Lower leg skin (tissue), 4 donors: Measurements from ENCODE around the gene DOC2A. TPM values are rescaled to one million over a fixed set of nuclear protein-coding genes. Genes with fewer than 3 reads are reported as not detected.

Source experiments
- DNase-seq, 2 donors: peaks; one replicate each; pipeline ENCODE4 v3.0.0-alpha.2; 2019; ENCODE audit warnings: low spot score in 2 of 2
- H3K4me3 ChIP-seq: fragments of 200-600 bp; sonication (generic); 2 replicates; pipeline ENCODE4 v1.5.1; 2017; ENCODE audit warnings: mild to moderate bottlenecking, low read depth; ENCODE audit not compliant: poor library complexity, severe bottlenecking
- POLR2A ChIP-seq, 2 donors: fragments of 450-650 bp; IDR thresholded peaks; one replicate each; pipeline ENCODE4 v1.6.1; 2016 to 2017; ENCODE audit warnings: antibody characterized with exemption in 2 of 2, mild to moderate bottlenecking in 1 of 2, moderate library complexity in 1 of 2
- WGBS, 2 donors: methylation state at CpG; one replicate each; pipeline ENCODE4 v1.1.5; 2018; 5-methylcytosine and 5-hydroxymethylcytosine counted together
- intact Hi-C: fragments of 100-400 bp; cut with DNase I; formaldehyde crosslinking; loops from one replicate; pipeline ENCODE4 v1.15.0; 2023; ENCODE audit warnings: low total_unique reads
- total RNA-seq, 4 donors: library from RNA; depleted of rRNA; stranded (reverse); fragments of >200 nt; gene quantifications; one replicate each; pipeline ENCODE4 v1.1.0, GENCODE V29; 2016
- TF ChIP-seq, protein P1 (sequence below), 3 donors: fragments of 450-650 bp; IDR thresholded peaks; one replicate each; pipeline ENCODE4 v1.5.1; 2016; ENCODE audit warnings: antibody characterized with exemption in 3 of 3, mild to moderate bottlenecking in 3 of 3, moderate library complexity in 2 of 3

The DOC2A gene
- total RNA-seq, 4 donors from 2014 or later: 0.21 to 2.6 (median 0.69) TPM; not detected in 1

DNA sequence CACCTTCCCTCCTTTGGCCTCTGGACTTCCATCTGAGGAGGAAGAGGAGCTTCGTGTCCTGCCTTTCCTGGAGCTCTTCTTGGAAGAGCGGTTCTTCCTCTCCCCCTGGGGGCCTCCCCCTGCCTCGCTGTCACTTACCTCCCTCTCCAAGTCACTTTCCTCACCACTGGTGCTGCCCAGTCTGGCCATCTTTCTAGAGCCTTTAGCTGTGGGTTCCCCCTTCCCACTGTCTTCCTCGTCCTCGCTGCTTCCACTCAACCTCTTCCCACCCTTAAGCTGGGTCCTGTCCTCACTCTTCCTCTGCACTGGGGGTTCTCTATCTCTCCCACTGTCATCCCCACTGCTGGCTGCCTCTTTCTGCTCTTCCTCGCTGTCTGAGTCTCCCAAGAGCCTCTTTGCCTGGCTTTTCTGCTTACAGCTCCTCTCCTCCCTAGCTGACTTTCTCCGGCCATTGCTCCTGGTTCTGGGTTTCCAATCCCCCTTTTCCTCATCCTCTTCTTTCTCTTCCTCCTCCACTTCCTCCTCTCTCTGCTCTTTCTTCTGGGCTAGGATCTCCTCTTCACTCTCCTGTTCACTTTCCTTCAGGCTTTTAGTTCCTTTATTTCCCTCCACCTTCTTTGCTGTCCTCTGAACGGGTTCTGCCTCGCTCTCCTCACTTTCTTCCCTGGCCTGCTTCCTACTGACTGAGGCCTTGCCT, 16.8 kb downstream of the DOC2A start:
- intact Hi-C loops: no loop called here
- no peak for DNase-seq
- TF ChIP-seq POLR2A (IDR thresholded peaks at IDR 0.05): no peak
- TF ChIP-seq, protein P1, sequence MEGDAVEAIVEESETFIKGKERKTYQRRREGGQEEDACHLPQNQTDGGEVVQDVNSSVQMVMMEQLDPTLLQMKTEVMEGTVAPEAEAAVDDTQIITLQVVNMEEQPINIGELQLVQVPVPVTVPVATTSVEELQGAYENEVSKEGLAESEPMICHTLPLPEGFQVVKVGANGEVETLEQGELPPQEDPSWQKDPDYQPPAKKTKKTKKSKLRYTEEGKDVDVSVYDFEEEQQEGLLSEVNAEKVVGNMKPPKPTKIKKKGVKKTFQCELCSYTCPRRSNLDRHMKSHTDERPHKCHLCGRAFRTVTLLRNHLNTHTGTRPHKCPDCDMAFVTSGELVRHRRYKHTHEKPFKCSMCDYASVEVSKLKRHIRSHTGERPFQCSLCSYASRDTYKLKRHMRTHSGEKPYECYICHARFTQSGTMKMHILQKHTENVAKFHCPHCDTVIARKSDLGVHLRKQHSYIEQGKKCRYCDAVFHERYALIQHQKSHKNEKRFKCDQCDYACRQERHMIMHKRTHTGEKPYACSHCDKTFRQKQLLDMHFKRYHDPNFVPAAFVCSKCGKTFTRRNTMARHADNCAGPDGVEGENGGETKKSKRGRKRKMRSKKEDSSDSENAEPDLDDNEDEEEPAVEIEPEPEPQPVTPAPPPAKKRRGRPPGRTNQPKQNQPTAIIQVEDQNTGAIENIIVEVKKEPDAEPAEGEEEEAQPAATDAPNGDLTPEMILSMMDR (IDR thresholded peaks at IDR 0.05): no peak
- 80 to 85% methylated on average over 9 of the region's 9 CpGs for WGBS, 2 donors
- no peak overlapping the region for H3K4me3 ChIP-seq

DNA sequence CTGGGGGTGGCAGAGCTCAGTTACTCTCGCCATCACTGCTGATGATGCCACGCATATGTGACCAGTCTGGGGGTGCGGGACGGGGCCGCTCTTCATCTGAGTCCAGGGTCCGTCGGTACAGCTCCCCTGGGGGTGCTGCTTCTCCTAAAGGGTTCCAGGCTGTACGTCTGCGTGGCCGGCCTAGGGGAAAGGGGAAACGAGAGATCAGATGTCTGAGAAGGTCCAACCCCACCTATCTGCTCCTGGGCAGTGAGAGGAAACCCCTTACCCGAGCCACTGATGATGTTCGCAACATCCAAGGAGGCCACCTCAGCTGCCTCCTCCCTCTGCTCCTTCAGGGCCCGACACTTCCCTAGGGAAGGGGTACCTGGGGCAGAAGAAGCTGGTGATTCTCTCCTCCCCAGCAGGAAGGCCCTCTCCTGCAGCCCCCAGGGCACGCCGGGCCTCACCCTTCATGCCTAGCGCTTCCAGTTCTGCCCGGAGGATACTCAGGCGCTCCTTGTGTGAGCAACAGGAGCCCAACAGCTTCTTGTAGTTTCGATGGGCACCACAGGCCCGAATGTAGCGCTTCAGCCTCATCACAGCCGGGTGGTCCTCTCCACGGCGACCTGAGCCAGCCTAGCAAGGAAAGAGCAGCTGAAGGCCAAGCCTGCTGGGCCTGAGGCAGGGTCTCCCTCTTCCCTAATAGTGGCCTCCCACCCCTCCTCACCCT, 17.5 kb downstream of the DOC2A start:
- WGBS, 2 donors: 83 to 91% methylated on average over 22 to 25 of the region's 25 CpGs
- intact Hi-C loops: no loop called here
- no peak for DNase-seq
- H3K4me3 ChIP-seq: no peak overlapping the region
- TF ChIP-seq, protein P1 (IDR thresholded peaks at IDR 0.05): no peak
- TF ChIP-seq POLR2A (IDR thresholded peaks at IDR 0.05): no peak

DNA sequence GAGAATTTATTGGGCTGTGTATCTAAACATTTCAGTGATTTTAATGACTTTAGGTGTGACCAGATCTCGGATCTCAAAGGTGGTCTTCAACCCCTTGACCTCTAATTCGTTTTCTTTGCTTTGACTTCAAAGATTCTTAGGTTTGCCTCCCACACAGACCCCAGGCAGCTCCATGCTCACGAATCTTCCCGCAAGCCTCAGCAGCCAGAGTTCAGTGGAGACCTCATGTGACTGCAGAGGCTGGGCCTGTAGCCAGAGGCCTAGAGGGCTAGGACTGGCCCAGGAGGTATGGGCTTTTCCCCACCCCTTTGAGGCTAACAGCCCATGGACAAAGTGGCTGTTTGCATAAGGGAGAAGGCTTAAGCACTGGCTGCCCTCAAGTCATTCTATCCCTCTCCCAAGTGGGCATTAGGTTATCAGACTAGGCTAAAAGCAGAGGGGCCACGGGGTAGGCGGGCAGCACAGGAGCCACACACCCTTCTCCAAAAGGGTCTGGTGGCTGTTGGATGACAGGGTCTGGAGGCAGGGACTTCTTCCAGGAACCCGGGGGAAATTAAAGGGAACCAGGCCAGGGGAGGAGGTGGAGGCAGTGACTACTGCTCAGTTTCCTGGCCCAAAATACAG, 18.4 kb downstream of the DOC2A start:
- no peak overlapping the region for H3K4me3 ChIP-seq
- no peak for DNase-seq
- TF ChIP-seq, protein P1 (IDR thresholded peaks at IDR 0.05): no peak
- no peak for TF ChIP-seq POLR2A (IDR thresholded peaks at IDR 0.05)
- WGBS, 2 donors: 52 to 56% methylated on average over 7 of the region's 7 CpGs
- intact Hi-C loops: no loop called here

DNA sequence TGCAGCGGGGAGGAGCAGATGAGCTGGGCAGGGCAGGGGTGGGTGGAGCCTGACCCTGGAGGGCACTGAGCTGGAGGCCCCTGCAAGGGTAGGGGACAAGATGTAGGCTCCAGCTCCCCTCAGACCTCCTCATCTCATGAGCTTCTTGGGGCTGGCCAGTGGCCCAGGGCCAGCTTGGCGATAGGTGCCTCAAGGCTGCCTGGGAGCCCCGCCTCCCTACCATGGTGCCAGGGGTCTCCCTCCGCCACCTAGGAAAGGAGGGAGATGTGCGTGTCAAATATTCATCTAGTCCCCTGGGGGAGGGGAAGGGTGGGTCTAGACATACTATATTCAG, 19.3 kb downstream of the DOC2A start:
- H3K4me3 ChIP-seq: no peak overlapping the region
- intact Hi-C loops: no loop called here
- no peak for TF ChIP-seq POLR2A (IDR thresholded peaks at IDR 0.05)
- TF ChIP-seq, protein P1 (IDR thresholded peaks at IDR 0.05): no peak
- DNase-seq: no peak
- 80 to 87% methylated on average over 4 to 5 of the region's 5 CpGs for WGBS, 2 donors

DNA sequence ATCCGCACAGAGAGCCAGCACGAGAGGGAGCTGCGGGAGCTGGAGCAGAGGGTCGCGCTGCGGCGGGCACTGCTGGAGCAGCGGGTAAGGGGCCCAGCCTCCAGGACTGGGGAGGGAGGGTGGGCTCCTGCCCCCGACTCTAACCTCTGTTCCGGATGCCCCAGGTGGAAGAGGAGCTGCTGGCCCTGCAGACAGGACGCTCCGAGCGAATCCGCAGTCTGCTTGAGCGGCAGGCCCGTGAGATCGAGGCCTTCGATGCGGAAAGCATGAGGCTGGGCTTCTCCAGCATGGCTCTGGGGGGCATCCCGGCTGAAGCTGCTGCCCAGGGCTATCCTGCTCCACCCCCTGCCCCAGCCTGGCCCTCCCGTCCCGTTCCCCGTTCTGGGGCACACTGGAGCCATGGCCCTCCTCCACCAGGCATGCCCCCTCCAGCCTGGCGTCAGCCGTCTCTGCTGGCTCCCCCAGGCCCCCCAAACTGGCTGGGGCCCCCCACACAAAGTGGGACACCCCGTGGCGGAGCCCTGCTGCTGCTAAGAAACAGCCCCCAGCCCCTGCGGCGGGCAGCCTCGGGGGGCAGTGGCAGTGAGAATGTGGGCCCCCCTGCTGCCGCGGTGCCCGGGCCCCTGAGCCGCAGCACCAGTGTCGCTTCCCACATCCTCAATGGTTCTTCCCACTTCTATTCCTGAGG, 19.8 kb downstream of the DOC2A start:
- TF ChIP-seq, protein P1 (IDR thresholded peaks at IDR 0.05): no peak
- no peak for TF ChIP-seq POLR2A (IDR thresholded peaks at IDR 0.05)
- intact Hi-C loops: no loop called here
- WGBS, 2 donors: 95% methylated on average over 12 to 31 of the region's 35 CpGs
- no peak for DNase-seq
- H3K4me3 ChIP-seq: no peak overlapping the region
